ENCODE results near the gene LYL1.
"Not testable (repeated sequence)": the region's sequence is repeated elsewhere in the genome, so short reads cannot be mapped to it uniquely, and the experiment has no call there.

Gene LYL1

GRCh38 chr19:13102666-13103580 is at the start of gene LYL1:
Gene LYL1 (minus strand): TSS chr19:13102858. CDS start chr19:13101171, 1,687 bp downstream.
- TF ChIP-seq POLR2A (IDR thresholded peaks at IDR 0.05; ENCODE audit: low read length) (peak; percentile 91), GATA1 (IDR thresholded peaks at IDR 0.05; ENCODE audit: low read depth, low read length) (peak; percentile 100)
- DNase-seq: peak; percentile 99

- TF ChIP-seq POLR2A (IDR thresholded peaks at IDR 0.05; ENCODE audit: low read length) (peak; percentile 59), GATA1 (IDR thresholded peaks at IDR 0.05; ENCODE audit: low read depth, low read length) (no peak)
- DNase-seq: peak; percentile 97 to 98
These were observed 49.1 kb upstream of the LYL1 start for GRCh38 chr19:13151605-13152355.

DNA sequence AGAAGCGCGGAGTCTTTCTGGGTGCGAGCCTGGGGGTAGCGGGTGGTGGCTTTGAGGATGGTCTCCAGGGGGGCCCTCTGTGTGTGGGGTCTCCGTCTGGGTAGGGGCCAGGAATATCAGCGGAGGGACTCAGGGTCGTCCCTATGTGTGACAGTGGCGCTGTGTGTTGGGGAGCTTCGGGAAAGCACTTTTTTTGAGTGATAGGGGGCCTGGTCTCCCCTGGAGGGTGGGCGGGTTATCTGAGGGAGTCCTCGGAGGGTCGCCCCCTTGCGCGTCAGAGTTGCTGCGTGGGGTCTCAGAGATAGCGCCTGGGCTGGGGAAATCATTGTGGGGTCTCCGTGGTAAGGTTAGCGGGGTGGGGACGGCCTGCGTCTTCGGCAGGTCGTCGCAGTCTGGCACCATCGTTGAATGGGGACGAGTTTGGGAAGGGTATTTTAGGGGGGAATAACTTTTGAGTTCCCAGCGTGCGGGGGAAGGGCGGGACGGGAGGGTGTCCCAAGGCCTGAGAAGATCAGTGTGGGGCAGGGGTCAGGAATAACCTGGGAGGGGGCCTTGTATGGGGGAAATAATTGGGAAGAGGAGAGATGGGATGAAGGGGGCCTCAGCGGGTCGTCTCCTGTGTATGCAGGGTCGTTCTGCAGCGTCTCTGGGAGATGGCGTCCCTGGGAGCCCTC is 48.4 kb upstream of the LYL1 start:
- peak; percentile 60 to 76 for DNase-seq
- TF ChIP-seq GATA1 (IDR thresholded peaks at IDR 0.05; ENCODE audit: low read depth, low read length): no peak
- no peak for TF ChIP-seq POLR2A (IDR thresholded peaks at IDR 0.05; ENCODE audit: low read length)

GRCh38 chr19:13150187-13150930 is 47.7 kb upstream of the LYL1 start, which contains the start of the genes IER2 and STX10:
Gene IER2 (plus strand): TSS chr19:13150411. CDS start chr19:13153187, 2,776 bp downstream.
Gene STX10 (minus strand): TSS chr19:13150375. CDS start chr19:13150173, 202 bp downstream.
- peak; percentile 90 for TF ChIP-seq POLR2A (IDR thresholded peaks at IDR 0.05; ENCODE audit: low read length)
- TF ChIP-seq GATA1 (IDR thresholded peaks at IDR 0.05; ENCODE audit: low read depth, low read length): no peak
- DNase-seq: peak; percentile 96 to 98

- peak; percentile 66 to 69 for DNase-seq
- TF ChIP-seq GATA1 (IDR thresholded peaks at IDR 0.05; ENCODE audit: low read depth, low read length) (no peak), POLR2A (IDR thresholded peaks at IDR 0.05; ENCODE audit: low read length) (no peak)
These were observed 47.0 kb upstream of the LYL1 start for GRCh38 chr19:13149628-13150186.

GRCh38 chr19:13149173-13149627 is 46.5 kb upstream of the LYL1 start:
- not testable (repeated sequence) for DNase-seq

GRCh38 chr19:13146763-13147563 is 44.3 kb upstream of the LYL1 start:
- TF ChIP-seq POLR2A (IDR thresholded peaks at IDR 0.05; ENCODE audit: low read length) (no peak), GATA1 (IDR thresholded peaks at IDR 0.05; ENCODE audit: low read depth, low read length) (no peak)
- DNase-seq: peak; percentile 47 to 75

DNA sequence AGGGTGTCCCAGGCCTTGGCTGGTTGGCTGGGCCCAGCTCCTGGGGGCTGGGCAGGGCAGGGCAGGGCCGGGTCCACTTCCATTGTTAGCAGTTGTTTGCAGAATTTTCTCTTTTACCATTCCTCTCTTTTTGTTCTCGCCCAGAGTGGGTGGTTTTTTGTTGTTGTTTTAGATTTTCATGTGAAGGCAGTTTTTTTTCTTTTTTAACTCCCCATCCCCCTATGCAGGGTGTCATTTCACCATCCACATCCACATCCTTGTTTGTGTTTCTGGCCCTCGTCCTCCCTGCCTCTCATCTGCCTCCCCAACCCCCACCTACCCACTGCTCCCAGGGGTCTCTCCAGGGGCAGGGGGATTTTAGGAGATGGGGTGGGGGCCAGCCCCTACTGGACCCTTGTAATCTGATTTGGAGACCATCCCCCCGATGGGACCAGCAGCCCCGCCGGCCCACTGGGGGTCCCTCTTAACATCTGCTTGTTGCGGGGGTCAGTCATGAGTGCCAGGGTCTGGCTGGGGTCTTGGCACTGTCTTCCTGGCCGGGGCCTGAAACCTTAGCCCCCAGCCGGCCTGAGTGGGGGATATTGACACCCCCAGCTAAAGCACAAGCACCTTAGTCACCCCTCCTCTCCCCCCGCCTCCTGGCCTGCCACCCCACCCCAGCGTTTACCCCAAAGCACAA is 37.1 kb upstream of the LYL1 start:
- TF ChIP-seq GATA1 (IDR thresholded peaks at IDR 0.05; ENCODE audit: low read depth, low read length): no peak
- TF ChIP-seq POLR2A (IDR thresholded peaks at IDR 0.05; ENCODE audit: low read length): no peak
- no peak for DNase-seq

- TF ChIP-seq POLR2A (IDR thresholded peaks at IDR 0.05; ENCODE audit: low read length): no peak
- TF ChIP-seq GATA1 (IDR thresholded peaks at IDR 0.05; ENCODE audit: low read depth, low read length): no peak
- DNase-seq: no peak
These were observed 36.2 kb upstream of the LYL1 start for GRCh38 chr19:13138916-13139198.

DNA sequence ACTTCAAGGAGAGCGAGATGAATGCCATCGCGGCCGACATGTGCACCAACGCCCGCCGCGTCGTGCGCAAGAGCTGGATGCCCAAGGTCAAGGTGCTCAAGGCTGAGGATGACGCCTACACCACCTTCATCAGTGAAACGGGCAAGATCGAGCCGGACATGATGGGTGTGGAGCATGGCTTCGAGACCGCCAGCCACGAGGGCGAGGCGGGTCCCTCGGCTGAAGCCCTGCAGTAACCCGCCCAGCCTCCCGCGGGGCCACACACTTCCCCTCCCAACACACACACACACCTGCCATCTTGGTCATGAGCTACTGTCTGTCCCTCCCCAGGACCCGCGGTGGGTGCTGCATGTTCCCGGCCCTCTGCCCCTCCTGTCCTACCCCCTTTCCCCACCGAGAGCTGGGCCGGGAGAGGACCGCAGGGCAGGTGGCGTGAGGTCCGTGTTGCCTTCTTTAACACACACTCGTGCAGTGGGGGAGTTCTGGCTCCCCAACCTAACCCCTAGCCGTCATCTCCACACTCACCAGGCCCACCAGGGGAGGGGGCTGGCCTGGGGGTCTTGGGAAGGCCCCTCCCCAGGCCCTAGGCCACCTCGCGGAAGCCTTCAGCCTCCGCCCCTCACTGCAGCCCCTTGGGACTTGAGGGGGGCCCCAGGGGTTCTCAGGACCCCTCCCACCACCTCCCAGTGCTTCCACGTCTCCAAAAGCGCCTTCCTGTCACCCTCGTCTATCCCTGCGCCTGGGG is 35.7 kb upstream of the LYL1 start:
- DNase-seq: no peak
- TF ChIP-seq GATA1 (IDR thresholded peaks at IDR 0.05; ENCODE audit: low read depth, low read length): no peak
- no peak for TF ChIP-seq POLR2A (IDR thresholded peaks at IDR 0.05; ENCODE audit: low read length)

DNA sequence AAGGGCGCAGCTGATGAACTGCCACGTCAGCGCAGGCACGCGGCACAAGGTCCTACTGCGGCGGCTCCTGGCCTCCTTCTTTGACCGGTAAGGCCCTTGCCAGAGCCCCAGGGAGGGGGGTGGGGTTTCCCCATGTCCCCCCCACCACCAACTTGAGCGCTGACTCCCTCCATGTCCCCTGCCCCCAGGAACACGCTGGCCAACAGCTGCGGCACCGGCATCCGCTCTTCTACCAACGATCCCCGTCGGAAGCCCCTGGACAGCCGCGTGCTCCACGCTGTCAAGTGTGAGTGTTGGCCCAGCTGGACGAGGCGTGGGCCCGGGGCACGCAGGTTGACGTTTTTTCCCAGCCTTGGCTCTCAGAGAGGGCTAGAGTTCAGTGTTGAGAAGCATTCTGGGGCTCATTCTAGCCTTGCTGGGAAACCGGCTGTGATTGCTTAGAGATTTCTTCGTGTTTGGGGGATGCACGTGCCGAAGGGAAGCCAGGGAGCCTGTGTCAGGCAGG is 34.7 kb upstream of the LYL1 start:
- DNase-seq: no peak
- TF ChIP-seq POLR2A (IDR thresholded peaks at IDR 0.05; ENCODE audit: low read length): no peak
- TF ChIP-seq GATA1 (IDR thresholded peaks at IDR 0.05; ENCODE audit: low read depth, low read length): no peak
